ENCODE data around the gene DNAH3. TPM values are rescaled to one million over a fixed set of nuclear protein-coding genes. Genes with fewer than 3 reads are reported as not detected.

The DNAH3 gene
- total RNA-seq, 1 experiment from 2014 or later = 0.15 TPM

GRCh38 chr16:21128991-21129390 is 21.7 kb downstream of the DNAH3 start:
- no peak overlapping the region for H2AFZ ChIP-seq (ENCODE audit: low read depth, low read length, poor library complexity, severe bottlenecking)
- intact Hi-C loops (cut with micrococcal nuclease) = no loop called here
- TF ChIP-seq FOSL1 (IDR thresholded peaks at IDR 0.05; ENCODE audit: low read depth) (no peak), CTCF (IDR thresholded peaks at IDR 0.05 in 2 of 3, conservative IDR thresholded peaks at IDR 0.05 in 1 of 3; ENCODE audit: borderline replicate concordance in 1 of 3, insufficient read depth in 1 of 3, low read depth in 2 of 3, low read length in 2 of 3) (no peak), MAX (IDR thresholded peaks at IDR 0.05) (no peak), EZH2phosphoT487 (IDR thresholded peaks at IDR 0.05; ENCODE audit: borderline replicate concordance) (no peak), POLR2AphosphoS5 (IDR thresholded peaks at IDR 0.05; ENCODE audit: low read depth, low read length) (no peak), EGR1 (IDR thresholded peaks at IDR 0.05; ENCODE audit: low read depth) (no peak), TCF7L2 (IDR thresholded peaks at IDR 0.05; ENCODE audit: borderline replicate concordance, extremely low read depth, insufficient read depth, insufficient read length) (no peak)
- H3K4me2 ChIP-seq (ENCODE audit: low read length) = no peak overlapping the region
- no peak overlapping the region for H3K9ac ChIP-seq (ENCODE audit: low read length)
- POLR2A ChIA-PET = no interaction called here
- RAD21 ChIA-PET (ENCODE audit: low non-redundant PET in 1 of 2, low total read pairs in 2 of 2, uncharacterized antibody in 2 of 2, unreplicated experiment in 2 of 2) = no interaction called here
- CTCF ChIA-PET = no interaction called here
- no peaks in the 10 kb centered on the region for H4K20me1 ChIP-seq (ENCODE audit: insufficient read depth)
- DNase-seq (ENCODE audit: low read depth, low spot score) = no peak
- H3K9me3 ChIP-seq (ENCODE audit: control insufficient read depth in 1 of 2, insufficient read depth in 1 of 2, low read depth in 1 of 2, low read length in 2 of 2) = no peaks in the 10 kb centered on the region
- H3K4me3 ChIP-seq (replicated peaks in 1 of 2; ENCODE audit: low read depth in 1 of 2, low read length in 2 of 2) = no peak overlapping the region
- no peak for ATAC-seq
- no peak overlapping the region for H3K27ac ChIP-seq (ENCODE audit: low read depth, low read length)
- peaks cover 6% of the 10 kb centered on the region; the same call in 1 of the 2 replicates for H3K27me3 ChIP-seq (ENCODE audit: insufficient read depth, low read length)
- H3K36me3 ChIP-seq (ENCODE audit: control insufficient read depth in 1 of 2, insufficient read depth in 2 of 2, low read length in 2 of 2) = no peaks in the 10 kb centered on the region
- no peaks in the 10 kb centered on the region for H3K9me2 ChIP-seq (ENCODE audit: insufficient read depth)
- no TSS peak for BruUV-seq (replicated peaks)
- no peaks in the 10 kb centered on the region for H3K79me2 ChIP-seq (ENCODE audit: insufficient read depth, low read length)
- H3K4me1 ChIP-seq (ENCODE audit: control insufficient read depth in 1 of 2, insufficient read depth in 2 of 2, low read length in 2 of 2) = no peaks in the 10 kb centered on the region

GRCh38 chr16:21126518-21126917 is 24.1 kb downstream of the DNAH3 start:
- no peaks in the 10 kb centered on the region for H3K79me2 ChIP-seq (ENCODE audit: insufficient read depth, low read length)
- peaks cover 6% of the 10 kb centered on the region; the same call in 1 of the 2 replicates for H3K27me3 ChIP-seq (ENCODE audit: insufficient read depth, low read length)
- ChIA-PET CTCF (no interaction called here), POLR2A (no interaction called here), RAD21 (ENCODE audit: low non-redundant PET in 1 of 2, low total read pairs in 2 of 2, uncharacterized antibody in 2 of 2, unreplicated experiment in 2 of 2) (no interaction called here)
- DNase-seq (ENCODE audit: low read depth, low spot score) (no peak), ATAC-seq (no peak)
- BruUV-seq (replicated peaks) = no TSS peak
- no peak overlapping the region for H3K9ac ChIP-seq (ENCODE audit: low read length)
- H3K4me3 ChIP-seq (replicated peaks in 1 of 2; ENCODE audit: low read depth in 1 of 2, low read length in 2 of 2) = no peak overlapping the region
- no peaks in the 10 kb centered on the region for H4K20me1 ChIP-seq (ENCODE audit: insufficient read depth)
- no peaks in the 10 kb centered on the region for H3K36me3 ChIP-seq (ENCODE audit: control insufficient read depth in 1 of 2, insufficient read depth in 2 of 2, low read length in 2 of 2)
- no peak overlapping the region for H3K4me2 ChIP-seq (ENCODE audit: low read length)
- no peak overlapping the region for H2AFZ ChIP-seq (ENCODE audit: low read depth, low read length, poor library complexity, severe bottlenecking)
- intact Hi-C loops (cut with micrococcal nuclease) = no loop called here
- no peaks in the 10 kb centered on the region for H3K9me2 ChIP-seq (ENCODE audit: insufficient read depth)
- H3K9me3 ChIP-seq (ENCODE audit: control insufficient read depth in 1 of 2, insufficient read depth in 1 of 2, low read depth in 1 of 2, low read length in 2 of 2) = no peaks in the 10 kb centered on the region
- no peaks in the 10 kb centered on the region for H3K4me1 ChIP-seq (ENCODE audit: control insufficient read depth in 1 of 2, insufficient read depth in 2 of 2, low read length in 2 of 2)
- H3K27ac ChIP-seq (ENCODE audit: low read depth, low read length) = no peak overlapping the region
- no peak for TF ChIP-seq REST (IDR thresholded peaks at IDR 0.05; ENCODE audit: low read depth)
- no peak for TF ChIP-seq YY1 (IDR thresholded peaks at IDR 0.05; ENCODE audit: extremely low read depth, insufficient replicate concordance, low read depth, low read length)
- no peak for TF ChIP-seq EGR1 (IDR thresholded peaks at IDR 0.05; ENCODE audit: low read depth)
- no peak for TF ChIP-seq SP1 (IDR thresholded peaks at IDR 0.05; ENCODE audit: low read depth)
- no peak for TF ChIP-seq CTCF (IDR thresholded peaks at IDR 0.05 in 2 of 3, conservative IDR thresholded peaks at IDR 0.05 in 1 of 3; ENCODE audit: borderline replicate concordance in 1 of 3, insufficient read depth in 1 of 3, low read depth in 2 of 3, low read length in 2 of 3)
- no peak for TF ChIP-seq POLR2A (IDR thresholded peaks at IDR 0.05; ENCODE audit: borderline replicate concordance, extremely low read depth, insufficient read depth, insufficient read length)
- TF ChIP-seq CEBPB (IDR thresholded peaks at IDR 0.05; ENCODE audit: low read depth) = no peak
